Stimulated activated naive CD8-positive, alpha-beta T cell treated with anti-CD3 and anti-CD28 coated beads, Interleukin-15, amount 100 ng/mL, for 72 hours (primary cell): ENCODE data around the gene BNIP3.

ENCODE experiments used
- ATAC-seq: fragments of 150-1000 bp; cut with Tn5 transposase; 2 replicates; pipeline ENCODE4 v1.10.0; 2021; ENCODE audit warnings: mild to moderate bottlenecking, moderate library complexity
- DNase-seq, 2 donors: peaks; one replicate each; pipeline ENCODE4 v3.0.0; 2021 to 2022
- H3K27ac Mint-ChIP-seq, 2 donors: one replicate each; pipeline ENCODE4 v1.8.0; 2022; ENCODE audit warnings: mild to moderate bottlenecking in 2 of 2, mixed read lengths in 2 of 2, moderate library complexity in 2 of 2
- H3K27me3 Mint-ChIP-seq: one replicate; pipeline ENCODE4 v1.8.0; 2022; ENCODE audit warnings: mixed read lengths
- H3K4me1 Mint-ChIP-seq: one replicate; pipeline ENCODE4 v1.8.0; 2022; ENCODE audit warnings: mild to moderate bottlenecking, mixed read lengths
- H3K4me3 Mint-ChIP-seq, 2 donors: one replicate each; pipeline ENCODE4 v1.8.0; 2022; ENCODE audit warnings: mild to moderate bottlenecking in 2 of 2, mixed read lengths in 2 of 2, moderate library complexity in 1 of 2
- H3K9me3 Mint-ChIP-seq, 2 donors: one replicate each; pipeline ENCODE4 v1.8.0; 2022; ENCODE audit warnings: mixed read lengths in 2 of 2

BNIP3 gene

GRCh38 chr10:132009575-132009974 lies 27.9 kb upstream of the BNIP3 start:
- DNase-seq (no peak), ATAC-seq (no peak)
- H3K27me3 Mint-ChIP-seq: peaks cover 24% of the 10 kb centered on the region
- H3K4me3 Mint-ChIP-seq: no peak overlapping the region
- H3K9me3 Mint-ChIP-seq: peaks cover 9 to 10% of the 10 kb centered on the region in 2 donors
- peaks cover 14% of the 10 kb centered on the region for H3K4me1 Mint-ChIP-seq
- H3K27ac Mint-ChIP-seq: no peak overlapping the region

GRCh38 chr10:132007681-132008080 lies 26.0 kb upstream of the BNIP3 start:
- DNase-seq: no peak
- H3K9me3 Mint-ChIP-seq: peaks cover 9 to 10% of the 10 kb centered on the region in 2 donors
- no peak overlapping the region for H3K4me3 Mint-ChIP-seq
- peaks cover 24% of the 10 kb centered on the region for H3K27me3 Mint-ChIP-seq
- no peak overlapping the region for H3K27ac Mint-ChIP-seq
- H3K4me1 Mint-ChIP-seq: peaks cover 14% of the 10 kb centered on the region
- no peak for ATAC-seq

- H3K27ac Mint-ChIP-seq: no peak overlapping the region
- no peak for ATAC-seq
- H3K27me3 Mint-ChIP-seq: peaks cover 24% of the 10 kb centered on the region
- peaks cover 14% of the 10 kb centered on the region for H3K4me1 Mint-ChIP-seq
- no peak for DNase-seq
- H3K4me3 Mint-ChIP-seq: no peak overlapping the region
- peaks cover 9 to 10% of the 10 kb centered on the region in 2 donors for H3K9me3 Mint-ChIP-seq
These were observed 25.2 kb upstream of the BNIP3 start for GRCh38 chr10:132006966-132007365.

GRCh38 chr10:132005147-132005546 lies 23.4 kb upstream of the BNIP3 start:
- no peak for DNase-seq
- peaks cover 19% of the 10 kb centered on the region for H3K4me1 Mint-ChIP-seq
- no peak overlapping the region for H3K4me3 Mint-ChIP-seq
- H3K27ac Mint-ChIP-seq: peak overlapping the region in 1 of 2 donors; percentile 37
- peaks cover 9 to 10% of the 10 kb centered on the region in 2 donors for H3K9me3 Mint-ChIP-seq
- peaks cover 16% of the 10 kb centered on the region for H3K27me3 Mint-ChIP-seq
- no peak for ATAC-seq

- no peak for ATAC-seq
- DNase-seq: no peak
- Mint-ChIP-seq H3K27me3 (peaks cover 6% of the 10 kb centered on the region), H3K4me3 (no peak overlapping the region), H3K27ac (no peak overlapping the region), H3K4me1 (peaks cover 19% of the 10 kb centered on the region), H3K9me3 (peaks cover 9 to 10% of the 10 kb centered on the region in 2 donors)
These were observed 22.3 kb upstream of the BNIP3 start for GRCh38 chr10:132004052-132004451.

- H3K27ac Mint-ChIP-seq: no peak overlapping the region
- H3K9me3 Mint-ChIP-seq: peaks cover 9 to 10% of the 10 kb centered on the region in 2 donors
- DNase-seq: no peak
- no peaks in the 10 kb centered on the region for H3K27me3 Mint-ChIP-seq
- peaks cover 19% of the 10 kb centered on the region for H3K4me1 Mint-ChIP-seq
- no peak for ATAC-seq
- no peak overlapping the region for H3K4me3 Mint-ChIP-seq
These were observed 21.7 kb upstream of the BNIP3 start for GRCh38 chr10:132003282-132003924.

GRCh38 chr10:132002004-132002403 lies 20.3 kb upstream of the BNIP3 start:
- Mint-ChIP-seq H3K4me3 (no peak overlapping the region), H3K27me3 (no peaks in the 10 kb centered on the region), H3K27ac (peak overlapping the region in 1 of 2 donors; percentile 85), H3K9me3 (peaks cover 9 to 10% of the 10 kb centered on the region in 2 donors), H3K4me1 (peaks cover 16% of the 10 kb centered on the region)
- ATAC-seq (no peak), DNase-seq (no peak)

- ATAC-seq (peak; percentile 76), DNase-seq (no peak)
- H3K4me3 Mint-ChIP-seq: peak overlapping the region; percentile 6 to 32
- peaks cover 11% of the 10 kb centered on the region for H3K4me1 Mint-ChIP-seq
- no peaks in the 10 kb centered on the region for H3K27me3 Mint-ChIP-seq
- H3K9me3 Mint-ChIP-seq: peaks cover 9 to 10% of the 10 kb centered on the region in 2 donors
- H3K27ac Mint-ChIP-seq: no peak overlapping the region
These were observed 19.7 kb upstream of the BNIP3 start for GRCh38 chr10:132001238-132001972.

GRCh38 chr10:131998845-131999681 lies 17.3 kb upstream of the BNIP3 start:
- Mint-ChIP-seq H3K27ac (no peak overlapping the region), H3K9me3 (no peaks in the 10 kb centered on the region), H3K4me1 (peaks cover 5% of the 10 kb centered on the region), H3K27me3 (no peaks in the 10 kb centered on the region), H3K4me3 (no peak overlapping the region)
- DNase-seq: no peak
- no peak for ATAC-seq

GRCh38 chr10:131998050-131998844 lies 16.5 kb upstream of the BNIP3 start:
- H3K27me3 Mint-ChIP-seq: no peaks in the 10 kb centered on the region
- ATAC-seq: no peak
- H3K4me1 Mint-ChIP-seq: peaks cover 5% of the 10 kb centered on the region
- H3K9me3 Mint-ChIP-seq: no peaks in the 10 kb centered on the region
- no peak overlapping the region for H3K27ac Mint-ChIP-seq
- no peak for DNase-seq
- no peak overlapping the region for H3K4me3 Mint-ChIP-seq

- no peaks in the 10 kb centered on the region for H3K27me3 Mint-ChIP-seq
- DNase-seq (no peak), ATAC-seq (no peak)
- H3K4me1 Mint-ChIP-seq: peaks cover 5% of the 10 kb centered on the region
- no peaks in the 10 kb centered on the region for H3K9me3 Mint-ChIP-seq
- H3K4me3 Mint-ChIP-seq: no peak overlapping the region
- no peak overlapping the region for H3K27ac Mint-ChIP-seq
These were observed 15.8 kb upstream of the BNIP3 start for GRCh38 chr10:131997366-131998049.

- no peak for DNase-seq
- H3K27ac Mint-ChIP-seq: no peak overlapping the region
- peaks cover 5% of the 10 kb centered on the region for H3K4me1 Mint-ChIP-seq
- no peak for ATAC-seq
- no peak overlapping the region for H3K4me3 Mint-ChIP-seq
- H3K27me3 Mint-ChIP-seq: no peaks in the 10 kb centered on the region
- H3K9me3 Mint-ChIP-seq: no peaks in the 10 kb centered on the region
These were observed 15.0 kb upstream of the BNIP3 start for GRCh38 chr10:131996466-131997365.

- H3K9me3 Mint-ChIP-seq: no peaks in the 10 kb centered on the region
- DNase-seq (no peak), ATAC-seq (no peak)
- H3K27me3 Mint-ChIP-seq: no peaks in the 10 kb centered on the region
- no peak overlapping the region for H3K4me3 Mint-ChIP-seq
- no peaks in the 10 kb centered on the region for H3K4me1 Mint-ChIP-seq
- H3K27ac Mint-ChIP-seq: no peak overlapping the region
These were observed 12.7 kb upstream of the BNIP3 start for GRCh38 chr10:131994435-131994834.

- Mint-ChIP-seq H3K4me3 (no peak overlapping the region), H3K27me3 (no peaks in the 10 kb centered on the region)
These were observed 11.6 kb upstream of the BNIP3 start for GRCh38 chr10:131993275-131993674.

More at GRCh38 chr10:131993275-131993674, 11.6 kb upstream of the BNIP3 start:
- Mint-ChIP-seq H3K4me1 (no peaks in the 10 kb centered on the region), H3K27ac (no peak overlapping the region), H3K9me3 (no peaks in the 10 kb centered on the region)
- no peak for DNase-seq
- no peak for ATAC-seq
